NCI-H2171 treated with DMSO at 0.1 percent for 48 hours (cell line): ENCODE results near the gene SYCP2L.
"Not testable (repeated sequence)": the region's sequence is repeated elsewhere in the genome, so short reads cannot be mapped to it uniquely, and the experiment has no call there.

Source experiments
- DNase-seq: peaks from one replicate; lab custom pipeline; 2025; lab: John Stamatoyannopoulos, UW

SYCP2L gene

GRCh38 chr6:10957414-10957886 is 70.6 kb downstream of the SYCP2L start:
- no peak for DNase-seq

DNA sequence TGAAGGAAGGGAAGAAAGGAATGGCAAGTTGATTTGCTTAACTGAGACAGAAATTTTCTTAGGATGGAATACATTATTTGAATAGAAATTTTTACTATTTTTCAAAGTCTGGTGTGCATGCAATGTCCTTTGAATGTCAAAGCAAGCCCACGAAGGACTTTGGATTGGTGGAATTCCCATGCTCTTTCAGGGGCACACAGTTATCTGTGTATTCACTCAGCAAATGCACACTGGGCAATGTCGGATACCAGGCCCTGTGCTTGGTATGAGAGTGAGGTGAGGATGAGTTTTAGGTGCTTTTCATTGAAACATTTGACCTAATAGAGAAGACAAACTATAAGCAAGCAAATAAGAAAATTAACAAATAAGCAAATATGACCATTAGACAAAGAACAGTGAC is 73.3 kb downstream of the SYCP2L start:
- no peak for DNase-seq

- no peak for DNase-seq
These were observed 75.0 kb downstream of the SYCP2L start for GRCh38 chr6:10961837-10962236.

DNA sequence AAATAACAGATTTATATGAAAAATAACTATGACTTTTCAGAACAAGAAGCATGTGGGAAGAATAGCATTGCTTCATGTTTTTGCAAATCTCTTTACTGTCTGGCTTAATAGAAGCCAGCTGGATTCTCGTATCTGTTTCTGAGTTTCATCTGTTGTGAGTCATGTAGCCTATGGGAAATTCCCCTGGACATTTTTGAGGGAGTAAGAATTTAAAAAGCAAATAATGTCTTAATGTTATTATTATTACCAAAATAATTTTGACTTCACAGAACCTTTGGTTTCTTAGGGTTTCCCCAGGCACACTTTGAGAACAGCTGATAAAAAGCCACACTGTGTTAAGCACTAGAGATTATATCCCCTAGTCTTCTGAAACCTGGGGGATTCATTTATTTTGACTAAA is 75.8 kb downstream of the SYCP2L start:
- no peak for DNase-seq

GRCh38 chr6:10963113-10963512 is 76.3 kb downstream of the SYCP2L start:
- no peak for DNase-seq

DNA sequence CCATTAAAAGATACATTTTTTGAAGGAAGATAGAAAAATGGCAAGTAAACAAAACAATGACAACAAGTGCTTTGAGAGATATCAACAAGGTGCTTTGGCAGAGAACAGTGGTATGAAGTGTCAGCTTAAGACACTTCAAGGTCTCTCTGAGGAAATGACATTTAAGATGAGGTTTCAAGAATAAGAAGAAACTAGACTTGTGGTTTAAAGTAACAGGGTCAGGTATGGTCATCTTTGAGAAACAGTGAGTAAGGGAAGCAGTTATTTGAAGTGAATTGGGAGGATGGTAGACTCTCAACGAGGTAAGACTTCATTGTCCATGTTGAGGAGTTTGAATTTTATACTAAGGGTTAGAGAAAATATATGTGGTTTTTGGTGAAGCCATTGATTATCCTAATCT is 77.8 kb downstream of the SYCP2L start:
- DNase-seq = no peak

GRCh38 chr6:10968776-10969175 is 81.9 kb downstream of the SYCP2L start:
- no peak for DNase-seq

DNA sequence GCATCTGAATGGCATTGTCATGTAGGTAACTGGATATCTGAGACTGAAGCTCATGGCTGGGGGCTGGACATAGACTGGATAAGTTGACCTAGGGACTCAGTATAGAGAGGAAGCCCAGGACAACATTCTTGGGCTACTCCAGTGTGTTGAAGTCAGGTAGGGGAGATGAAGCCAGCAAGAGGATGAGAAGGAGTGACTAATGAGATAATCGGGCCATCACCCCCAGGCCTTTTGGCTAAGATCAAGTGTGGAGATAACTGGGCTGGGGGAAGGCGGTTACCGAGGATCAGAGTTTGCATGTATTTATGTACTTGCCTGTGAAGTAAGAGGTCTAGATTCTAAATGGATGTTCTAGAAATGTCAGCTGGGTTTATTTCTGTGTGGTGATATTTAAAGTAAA is 83.9 kb downstream of the SYCP2L start:
- no peak for DNase-seq

DNA sequence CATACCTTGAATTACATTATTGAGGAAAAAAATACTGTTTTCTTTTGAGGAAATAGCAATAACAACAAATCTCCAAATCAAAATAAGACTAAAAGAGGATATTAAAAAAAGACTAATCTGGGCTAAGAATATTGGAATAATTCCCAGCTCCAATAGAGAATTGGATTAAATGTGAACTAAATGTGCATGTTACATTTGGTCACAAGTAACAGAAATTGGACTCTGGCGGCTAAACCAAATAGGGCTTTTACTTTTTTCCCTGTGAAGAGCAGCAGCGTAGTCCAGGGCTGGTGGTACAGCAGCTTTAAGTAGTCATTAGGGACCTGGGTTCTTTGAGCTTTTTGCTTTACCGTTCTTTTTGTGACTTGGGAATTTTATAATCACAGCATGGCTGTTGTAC is 85.3 kb downstream of the SYCP2L start:
- no peak for DNase-seq

- DNase-seq = no peak
These were observed 89.7 kb downstream of the SYCP2L start for GRCh38 chr6:10976571-10976970.

GRCh38 chr6:10977231-10977968 is 90.5 kb downstream of the SYCP2L start:
- DNase-seq = no peak

DNA sequence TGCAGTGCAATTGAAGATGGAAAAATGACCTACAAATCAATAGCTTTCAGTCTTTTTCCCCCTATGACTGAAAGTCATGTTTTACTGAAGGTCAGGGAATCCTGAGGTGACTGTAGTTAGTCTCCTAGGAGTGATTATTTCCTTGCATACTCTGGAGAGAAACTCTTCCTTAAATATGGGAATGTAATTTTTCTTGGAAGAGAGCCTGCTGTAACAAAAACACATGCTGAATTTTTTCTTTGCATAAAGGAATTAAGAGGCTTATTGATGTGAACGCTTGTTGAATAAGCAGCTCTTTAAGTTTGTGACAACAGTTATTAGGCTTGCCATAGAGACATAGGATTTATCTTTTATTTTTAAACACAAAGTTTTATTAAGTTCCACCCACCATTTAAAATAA is 92.8 kb downstream of the SYCP2L start:
- no peak for DNase-seq

DNA sequence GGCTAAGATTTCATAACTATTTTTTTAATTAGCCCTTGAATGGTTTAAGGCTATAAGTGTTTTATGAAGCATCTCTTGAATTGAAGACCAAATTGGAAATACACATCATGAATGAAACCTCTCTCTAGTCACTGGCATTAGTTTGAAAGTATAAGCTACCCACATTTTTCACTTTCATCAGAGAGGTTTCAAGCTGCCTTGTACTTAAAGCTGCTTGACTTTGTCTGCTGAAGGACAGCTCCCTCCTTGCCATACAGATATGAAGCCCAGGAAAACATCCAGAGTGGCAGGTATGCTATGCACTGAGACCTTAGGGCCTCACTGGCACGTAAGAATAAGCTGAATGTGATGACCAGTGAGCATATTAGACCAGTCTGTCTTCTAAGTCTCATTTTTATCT is 94.6 kb downstream of the SYCP2L start:
- DNase-seq = no peak

DNA sequence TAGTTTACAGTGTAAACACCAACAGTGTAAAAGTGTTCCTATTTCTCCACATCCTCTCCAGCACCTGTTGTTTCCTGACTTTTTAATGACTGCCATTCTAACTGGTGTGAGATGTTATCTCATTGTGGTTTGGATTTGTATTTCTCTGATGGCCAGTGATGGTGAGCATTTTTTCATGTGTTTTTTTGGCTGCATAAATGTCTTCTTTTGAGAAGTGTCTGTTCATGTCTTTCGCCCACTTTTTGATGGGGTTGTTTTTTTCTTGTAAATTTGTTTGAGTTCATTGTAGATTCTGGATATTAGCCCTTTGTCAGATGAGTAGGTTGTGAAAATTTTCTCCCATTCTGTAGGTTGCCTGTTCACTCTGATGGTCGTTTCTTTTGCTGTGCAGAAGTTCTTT is 98.1 kb downstream of the SYCP2L start:
- not testable (repeated sequence) for DNase-seq

DNA sequence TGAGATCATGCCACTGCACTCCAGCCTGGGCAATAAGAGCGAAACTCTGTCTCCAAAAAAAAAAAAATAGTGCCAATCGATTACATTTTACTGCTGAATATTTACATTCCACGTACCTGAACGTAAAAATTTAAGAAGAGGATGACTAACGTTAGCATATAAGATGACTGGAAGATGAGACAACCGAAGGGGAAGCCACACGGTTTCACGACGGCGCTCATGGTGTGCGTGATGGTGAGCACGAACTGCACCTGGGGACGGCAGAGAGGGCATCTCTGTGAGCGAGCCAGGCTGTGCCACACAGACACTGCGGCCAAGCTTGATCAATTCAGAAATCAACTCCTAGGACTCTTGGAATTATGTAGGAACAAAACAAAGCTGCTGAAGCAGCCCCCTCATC is 102.7 kb downstream of the SYCP2L start:
- no peak for DNase-seq

- no peak for DNase-seq
These were observed 104.3 kb downstream of the SYCP2L start for GRCh38 chr6:10991115-10991514.

DNA sequence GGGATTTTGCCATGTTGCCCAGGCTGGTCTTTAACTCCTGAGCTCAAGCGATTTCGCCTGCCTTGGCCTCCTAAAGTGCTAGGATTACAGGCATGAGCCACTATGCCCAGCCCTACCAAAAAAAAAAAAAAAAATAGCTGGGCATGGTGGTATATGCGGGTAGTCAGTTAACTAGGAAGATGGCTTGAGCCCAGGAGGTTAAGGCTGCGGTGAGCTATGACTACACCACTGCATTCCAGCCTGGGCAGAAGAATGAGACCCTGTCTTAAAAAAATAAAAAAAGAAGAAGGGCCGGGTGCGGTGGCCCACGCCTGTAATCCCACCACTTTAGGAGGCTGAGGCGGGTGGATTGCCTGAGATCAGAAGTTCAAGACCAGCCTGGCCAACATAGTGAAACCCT is 107.0 kb downstream of the SYCP2L start:
- no peak for DNase-seq

- no peak for DNase-seq
These were observed 108.4 kb downstream of the SYCP2L start for GRCh38 chr6:10995114-10995707.

GRCh38 chr6:10999994-11000393 is 113.1 kb downstream of the SYCP2L start:
- DNase-seq = no peak

GRCh38 chr6:11002176-11002575 is 115.3 kb downstream of the SYCP2L start:
- no peak for DNase-seq

GRCh38 chr6:11003297-11003696 is 116.4 kb downstream of the SYCP2L start:
- not testable (repeated sequence) for DNase-seq

DNA sequence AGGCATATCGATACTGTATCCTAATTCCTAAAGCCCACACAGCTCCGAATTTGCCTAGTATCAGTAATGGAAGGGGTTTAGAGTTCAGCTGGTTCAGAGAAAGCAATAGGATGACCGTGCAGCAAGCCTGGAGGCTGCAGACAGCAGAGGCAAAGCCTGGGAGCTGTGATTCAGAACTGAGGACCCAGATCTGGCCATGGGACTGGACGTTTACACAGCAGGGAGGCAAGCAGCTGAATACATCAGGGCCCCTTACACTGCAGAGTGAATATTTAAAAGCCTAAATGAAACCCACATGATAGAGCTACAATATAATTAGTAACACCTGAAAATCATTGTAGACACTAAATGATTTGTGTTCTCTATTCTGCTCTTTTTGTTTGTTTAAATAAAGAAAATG is 119.2 kb downstream of the SYCP2L start:
- DNase-seq = no peak

DNA sequence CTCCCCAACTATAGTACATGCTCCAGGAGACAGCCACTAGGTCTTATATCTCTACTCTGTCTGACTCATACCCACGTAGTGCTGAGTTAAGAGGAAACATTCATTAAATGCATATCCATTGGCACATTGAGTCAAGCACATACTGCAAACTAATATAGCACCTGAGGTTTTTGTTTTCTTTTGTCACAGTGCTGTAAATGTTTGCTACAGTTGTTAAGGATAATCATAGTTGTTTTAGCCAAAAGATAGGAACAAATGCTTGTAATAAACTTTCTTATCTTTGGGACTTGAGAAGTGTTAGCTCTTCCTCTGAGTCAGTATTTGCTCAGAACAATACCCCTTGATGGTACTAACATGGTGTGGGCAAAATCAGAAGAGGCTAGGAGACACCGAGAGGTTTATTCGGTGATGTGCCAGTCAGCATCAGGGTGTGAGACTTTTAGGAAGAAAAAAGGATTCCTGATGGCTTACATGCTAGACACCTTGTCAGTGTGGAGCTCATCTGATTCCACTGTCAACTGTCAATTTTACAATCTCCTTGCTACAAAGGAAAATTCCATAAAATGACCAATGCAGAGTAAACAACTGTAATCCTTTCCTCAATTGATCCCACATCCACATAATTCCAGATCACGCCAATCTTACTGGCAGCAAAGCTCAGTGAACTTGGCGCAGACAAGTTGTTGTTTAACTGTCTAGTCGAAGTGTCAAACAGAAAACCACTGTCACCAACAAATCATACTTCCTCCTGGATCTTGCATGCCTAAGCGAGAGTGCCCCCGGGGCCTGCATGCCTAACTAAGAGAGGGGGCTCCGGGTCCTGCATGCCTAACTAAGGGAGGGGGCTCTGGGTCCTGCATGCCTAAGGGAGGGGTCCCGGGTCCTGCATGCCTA is 121.1 kb downstream of the SYCP2L start:
- no peak for DNase-seq
